H1 (cell line): ENCODE data around the gene KIF5C. TPM values are rescaled to one million over a fixed set of nuclear protein-coding genes. Genes with fewer than 3 reads are reported as not detected.

Experiments
- CTCF ChIA-PET: fragments of 300-600 bp; sonication (Branson Sonifier 250); formaldehyde crosslinking; loops from one replicate; lab custom pipeline; 2021; ENCODE audit not compliant: partially characterized antibody; lab: Charles Lee
- POLR2A ChIA-PET: fragments of 300-600 bp; sonication (Branson Sonifier 250); formaldehyde crosslinking; loops from one replicate; lab custom pipeline; 2021; ENCODE audit warnings: inconsistent platforms; ENCODE audit not compliant: partially characterized antibody; lab: Charles Lee
- DNase-seq, 2 experiments: peaks; one replicate each; pipeline versions ENCODE4 v3.0.0 to v3.0.0-alpha.2; 2010 to 2022; ENCODE audit warnings: low spot score in 2 of 2, low read depth in 1 of 2, mixed read lengths in 1 of 2
- FAIRE-seq: peaks from 2 replicates; lab custom pipeline; 2011; peaks lifted over from hg19 to GRCh38; lab: Jason Lieb, UNC
- H2AFZ ChIP-seq: 2 replicates; pipeline ENCODE4 v1.8.1; 2012; ENCODE audit warnings: low read length, inconsistent platforms
- H2AK5ac ChIP-seq: 2 replicates; pipeline ENCODE4 v1.6.1; 2013; ENCODE audit warnings: low read depth, low read length
- H2BK120ac ChIP-seq: replicated peaks from 2 replicates; pipeline ENCODE3; 2013; ENCODE audit warnings: low read depth, low read length, inconsistent platforms
- H2BK12ac ChIP-seq: 2 replicates; pipeline ENCODE4 v1.6.1; 2013; ENCODE audit warnings: low read depth, low read length
- H2BK15ac ChIP-seq: 2 replicates; pipeline ENCODE4 v1.6.1; 2013; ENCODE audit warnings: low read length
- H2BK20ac ChIP-seq: 2 replicates; pipeline ENCODE4 v1.6.1; 2013; ENCODE audit warnings: low read length
- H2BK5ac ChIP-seq: 2 replicates; pipeline ENCODE4 v1.6.1; 2013; ENCODE audit warnings: low read depth, low read length
- H3K14ac ChIP-seq: 2 replicates; pipeline ENCODE4 v1.6.1; 2013; ENCODE audit warnings: inconsistent platforms; ENCODE audit not compliant: insufficient read length
- H3K18ac ChIP-seq: 2 replicates; pipeline ENCODE4 v1.6.1; 2013; ENCODE audit warnings: low read length; ENCODE audit errors: extremely low read depth
- H3K23ac ChIP-seq: 2 replicates; pipeline ENCODE4 v1.6.1; 2013; ENCODE audit warnings: inconsistent platforms; ENCODE audit not compliant: insufficient read length
- H3K23me2 ChIP-seq: 2 replicates; pipeline ENCODE4 v1.6.1; 2013; ENCODE audit warnings: low read depth, low read length
- H3K27ac ChIP-seq: 2 replicates; pipeline ENCODE4 v1.6.1; 2011; ENCODE audit warnings: low read depth, low read length, inconsistent platforms
- H3K27me3 ChIP-seq, 4 experiments: replicated peaks in 1 of 4; 1 replicate in 1 of 4; 2 replicates in 3 of 4; pipeline versions ENCODE4 v1.6.1 to v1.8.1; 2011 to 2013; ENCODE audit warnings: low read length in 3 of 4, mild to moderate bottlenecking in 3 of 4, inconsistent platforms in 2 of 4, mixed read lengths in 2 of 4, moderate library complexity in 1 of 4; ENCODE audit not compliant: control insufficient read depth in 3 of 4, insufficient read depth in 3 of 4; ENCODE audit errors: extremely low read depth in 1 of 4
- H3K36me3 ChIP-seq, 4 experiments: 2 replicates each; pipeline versions ENCODE4 v1.6.1 to v1.8.1; 2011 to 2013; ENCODE audit warnings: mild to moderate bottlenecking in 4 of 4, low read length in 3 of 4, moderate library complexity in 2 of 4, control low read depth in 1 of 4, inconsistent platforms in 1 of 4; ENCODE audit not compliant: insufficient read depth in 4 of 4, control insufficient read depth in 2 of 4
- H3K4ac ChIP-seq: replicated peaks from 2 replicates; pipeline ENCODE3; 2013; ENCODE audit warnings: low read length, low read depth, mixed read lengths, inconsistent platforms; ENCODE audit not compliant: insufficient read length
- H3K4me1 ChIP-seq, 4 experiments: replicated peaks in 1 of 4; 1 replicate in 1 of 4; 2 replicates in 3 of 4; pipeline versions ENCODE4 v1.6.1 to v1.8.1; 2011 to 2013; ENCODE audit warnings: low read length in 3 of 4, inconsistent platforms in 2 of 4, mixed read lengths in 1 of 4; ENCODE audit not compliant: insufficient read depth in 4 of 4, control insufficient read depth in 3 of 4
- H3K4me2 ChIP-seq, 2 experiments: 2 replicates each; pipeline versions ENCODE4 v1.6.1 to v1.8.1; 2011 to 2013; ENCODE audit warnings: low read depth in 2 of 2, low read length in 2 of 2, control low read depth in 1 of 2, inconsistent platforms in 1 of 2, mild to moderate bottlenecking in 1 of 2; ENCODE audit not compliant: insufficient read depth in 1 of 2
- H3K4me3 ChIP-seq, 4 experiments: fragments of 200-600, 300-600 bp in 1 of 4; sonication (generic), shearing (Covaris generic), sonication (Bioruptor Twin) in 1 of 4; 2 replicates each; pipeline versions ENCODE4 v1.5.1 to v1.8.1; 2011 to 2016; ENCODE audit warnings: low read length in 4 of 4, low read depth in 3 of 4, control low read depth in 2 of 4, inconsistent platforms in 2 of 4, mild to moderate bottlenecking in 2 of 4, mixed read lengths in 1 of 4, moderate library complexity in 1 of 4; ENCODE audit not compliant: insufficient read depth in 2 of 4; ENCODE audit errors: extremely low read depth in 1 of 4
- H3K56ac ChIP-seq: replicated peaks from 2 replicates; pipeline ENCODE3; 2013; ENCODE audit warnings: low read depth, mild to moderate bottlenecking, mixed read lengths, low read length, inconsistent platforms; ENCODE audit not compliant: insufficient read length
- H3K79me1 ChIP-seq: 2 replicates; pipeline ENCODE4 v1.6.1; 2013; ENCODE audit warnings: low read depth, low read length, control low read depth
- H3K79me2 ChIP-seq, 2 experiments: 2 replicates each; pipeline versions ENCODE4 v1.6.1 to v1.8.1; 2012 to 2013; ENCODE audit warnings: low read length in 2 of 2, mild to moderate bottlenecking in 2 of 2, inconsistent platforms in 1 of 2; ENCODE audit not compliant: insufficient read depth in 2 of 2, control insufficient read depth in 1 of 2
- H3K9ac ChIP-seq, 4 experiments: replicated peaks in 1 of 4; 1 replicate in 1 of 4; 2 replicates in 3 of 4; pipeline versions ENCODE4 v1.6.1 to v1.8.1; 2011 to 2013; ENCODE audit warnings: low read depth in 3 of 4, low read length in 3 of 4, control low read depth in 2 of 4, mild to moderate bottlenecking in 2 of 4, moderate library complexity in 2 of 4, inconsistent platforms in 1 of 4; ENCODE audit errors: extremely low read depth in 1 of 4
- H3K9me3 ChIP-seq, 2 experiments: 2 replicates each; pipeline versions ENCODE4 v1.6.1 to v1.8.1; 2012 to 2013; ENCODE audit warnings: mild to moderate bottlenecking in 2 of 2, moderate library complexity in 2 of 2, control low read depth in 1 of 2, inconsistent platforms in 1 of 2, low read depth in 1 of 2, low read length in 1 of 2, mixed read lengths in 1 of 2; ENCODE audit not compliant: insufficient read depth in 2 of 2
- H4K20me1 ChIP-seq, 2 experiments: replicated peaks in 1 of 2; 2 replicates each; pipeline versions ENCODE3 to v1.8.1; 2011 to 2013; ENCODE audit warnings: inconsistent platforms in 2 of 2, low read length in 2 of 2, mild to moderate bottlenecking in 1 of 2; ENCODE audit not compliant: insufficient read depth in 2 of 2, control insufficient read depth in 1 of 2
- H4K5ac ChIP-seq: 2 replicates; pipeline ENCODE4 v1.6.1; 2013; ENCODE audit warnings: low read length, low read depth, mixed read lengths, inconsistent platforms; ENCODE audit not compliant: insufficient read length
- H4K8ac ChIP-seq: 2 replicates; pipeline ENCODE4 v1.8.0; 2013; ENCODE audit warnings: mild to moderate bottlenecking, moderate library complexity, low read length, inconsistent platforms; ENCODE audit not compliant: insufficient read depth; ENCODE audit errors: extremely low read depth
- H4K91ac ChIP-seq: replicated peaks from 2 replicates; pipeline ENCODE3; 2013; ENCODE audit warnings: low read length, mixed read lengths, inconsistent platforms; ENCODE audit not compliant: insufficient read length
- CHD1 ChIP-seq: IDR thresholded peaks from 2 replicates; pipeline ENCODE4 v1.6.1; 2012; ENCODE audit warnings: low read depth, low read length, improper control_type of control experiment
- WGBS, 2 experiments: shearing (Covaris generic) in 1 of 2; methylation state at CpG; one replicate each; pipeline versions ENCODE4 v1.1.6 to v1.1.7; 2013 to 2015; ENCODE audit warnings: low lambda C conversion rate in 2 of 2, mixed read lengths in 2 of 2, inconsistent platforms in 1 of 2, low coverage in 1 of 2, missing lambda C conversion rate in 1 of 2; ENCODE audit not compliant: insufficient replicate concordance in 2 of 2, insufficient coverage in 1 of 2, insufficient read length in 1 of 2; ENCODE audit errors: extremely low coverage in 1 of 2, missing lambda C conversion rate in 1 of 2; 5-methylcytosine and 5-hydroxymethylcytosine counted together
- polyA plus RNA-seq, 7 experiments: library from polyadenylated mRNA; depleted of rRNA in 3 of 7; stranded (reverse) in 5 of 7; unstranded in 2 of 7; fragments of >200 nt in 5 of 7; fragments of 200-250 nt in 2 of 7; gene quantifications; 1 replicate in 5 of 7; 2 replicates in 1 of 7; 4 replicates in 1 of 7; pipeline versions ENCODE4 v1.2.1 to v1.2.3, GENCODE V29; 2011 to 2013; ENCODE audit warnings: missing spikeins in 2 of 7, mixed read lengths in 2 of 7
- total RNA-seq: library from RNA; stranded (reverse); fragmentation: NEBNext Ultra II Directional; extraction: Animal tissue kit (Norgen Biotek cat#: 25700); gene quantifications from 2 replicates; pipeline ENCODE4 v1.2.1, GENCODE V29; 2021

The KIF5C gene
- total and polyA plus RNA-seq, 2 of the 8 experiments (the other 6 are each of a cell fraction or from before 2014, with no cell fraction given) = 16.3 to 66.4 TPM

GRCh38 chr2:148933456-148933855 lies 58.4 kb downstream of the KIF5C start:
- Histone ChIP-seq H3K4ac (no peak overlapping the region), H2BK5ac (no peak overlapping the region), H3K27ac (no peak overlapping the region), H4K91ac (no peak overlapping the region), H3K23ac (no peak overlapping the region), H2BK120ac (no peak overlapping the region), H2AFZ (no peak overlapping the region), H3K79me2 (peaks cover 0 to 3% of the 10 kb centered on the region in 2 experiments; a peak in 2 of 4 replicates), H2BK15ac (no peak overlapping the region), H3K4me3 (no peak overlapping the region), H4K8ac (no peak overlapping the region), H3K9ac (no peak overlapping the region; a peak in 1 of 7 replicates), H2AK5ac (no peak overlapping the region), H4K20me1 (peaks cover 0 to 15% of the 10 kb centered on the region in 2 experiments), H3K79me1 (peaks cover 10% of the 10 kb centered on the region), H3K4me2 (no peak overlapping the region; a peak in 1 of 4 replicates), H3K23me2 (peaks cover 12% of the 10 kb centered on the region), H3K9me3 (no peaks in the 10 kb centered on the region), H3K27me3 (no peaks in the 10 kb centered on the region; a peak in 1 of 7 replicates), H3K36me3 (peaks cover 9 to 40% (median 18%) of the 10 kb centered on the region in 4 experiments; a peak in 6 of 8 replicates), H3K18ac (no peak overlapping the region), H2BK12ac (no peak overlapping the region), H3K14ac (no peak overlapping the region), H4K5ac (no peak overlapping the region), H3K4me1 (peaks cover 0 to 5% (median under 1%) of the 10 kb centered on the region in 4 experiments; a peak in 2 of 7 replicates), H3K56ac (peak overlapping the region; percentile 93), H2BK20ac (no peak overlapping the region)
- FAIRE-seq (no peak), DNase-seq (no peak)
- no peak for TF ChIP-seq CHD1
- CTCF ChIA-PET = no interaction called here
- POLR2A ChIA-PET = no interaction called here
- WGBS, 2 experiments = 92 to 100% methylated on average over 1 to 7 of the region's 7 CpGs
